PC-9 (cell line): ENCODE measurements around the gene CPHXL2. TPM values are rescaled to one million over a fixed set of nuclear protein-coding genes. Genes with fewer than 3 reads are reported as not detected.
A peak's percentile ranks its signal among the peaks of the same experiment; 100 is the strongest.

Experiments
- BruUV-seq: library from RNA; stranded (reverse); fragments of 400-500 nt; replicated peaks from 2 replicates; lab custom pipeline; 2021; lab: Mats Ljungman, UMichigan
- CTCF ChIA-PET: fragments of 300-600 bp; sonication (Branson Sonifier 250); formaldehyde crosslinking; loops from one replicate; lab custom pipeline; 2022; ENCODE audit warnings: antibody characterized with exemption; lab: Charles Lee
- POLR2A ChIA-PET: fragments of 300-600 bp; sonication (Branson Sonifier 250); formaldehyde crosslinking; loops from one replicate; lab custom pipeline; 2022; ENCODE audit warnings: antibody characterized with exemption; ENCODE audit not compliant: unreplicated experiment; lab: Charles Lee
- DNase-seq, 2 experiments: peaks; one replicate each; pipeline versions ENCODE4 v3.0.0 to v3.0.0-alpha.2; 2015 to 2022; ENCODE audit warnings: mixed read lengths in 1 of 2
- H2AFZ ChIP-seq: fragments of 200-600 bp; sonication (generic); 2 replicates; pipeline ENCODE4 v1.8.1; 2017; ENCODE audit warnings: antibody characterized with exemption
- H3F3A ChIP-seq: fragments of 200-600 bp; sonication (generic); 2 replicates; pipeline ENCODE4 v1.8.1; 2017; ENCODE audit warnings: antibody characterized with exemption, mild to moderate bottlenecking, low read depth; ENCODE audit not compliant: insufficient read depth
- H3K27ac ChIP-seq: fragments of 200-600 bp; sonication (generic); 2 replicates; pipeline ENCODE4 v1.6.1; 2016; ENCODE audit warnings: mixed run types
- H3K27me3 ChIP-seq: fragments of 200-600 bp; sonication (generic); 2 replicates; pipeline ENCODE4 v1.6.1; 2016; ENCODE audit warnings: low read depth, mixed run types; ENCODE audit not compliant: insufficient read depth
- H3K36me3 ChIP-seq: fragments of 200-600 bp; sonication (generic); 2 replicates; pipeline ENCODE4 v1.6.1; 2016; ENCODE audit warnings: low read depth, mixed run types
- H3K4me1 ChIP-seq: fragments of 200-600 bp; sonication (generic); replicated peaks from 2 replicates; pipeline ENCODE4 v1.6.1; 2016; ENCODE audit warnings: mixed run types; ENCODE audit not compliant: insufficient read depth
- H3K4me2 ChIP-seq: fragments of 200-600 bp; sonication (generic); 2 replicates; pipeline ENCODE4 v1.6.1; 2017; ENCODE audit warnings: mixed run types
- H3K4me3 ChIP-seq: fragments of 200-600 bp; sonication (generic); 2 replicates; pipeline ENCODE4 v1.6.1; 2016; ENCODE audit warnings: mixed run types
- H3K79me2 ChIP-seq: fragments of 200-600 bp; sonication (generic); 2 replicates; pipeline ENCODE4 v1.6.1; 2017; ENCODE audit warnings: low read depth, mixed run types
- H3K9me2 ChIP-seq: fragments of 200-600 bp; sonication (generic); 2 replicates; pipeline ENCODE4 v1.8.1; 2017; ENCODE audit warnings: mild to moderate bottlenecking; ENCODE audit not compliant: insufficient read depth
- H3K9me3 ChIP-seq: fragments of 200-600 bp; sonication (generic); 2 replicates; pipeline ENCODE4 v1.8.1; 2016; ENCODE audit warnings: low read depth; ENCODE audit not compliant: insufficient read depth
- H4K20me1 ChIP-seq: fragments of 200-600 bp; sonication (generic); 2 replicates; pipeline ENCODE4 v1.8.1; 2017; ENCODE audit not compliant: insufficient read depth
- EZH2 ChIP-seq: fragments of 200-600 bp; sonication (generic); IDR thresholded peaks from 2 replicates; pipeline ENCODE4 v1.8.0; 2017; ENCODE audit warnings: antibody characterized with exemption, low read depth
- intact Hi-C: fragments of 100-400 bp; cut with micrococcal nuclease; formaldehyde crosslinking; loops from one replicate; pipeline ENCODE4 v1.10.0; 2022; ENCODE audit not compliant: unreplicated experiment
- total RNA-seq: library from RNA; stranded (reverse); gene quantifications from 2 replicates; pipeline ENCODE4 v1.2.3, GENCODE V29; 2021
- TF ChIP-seq, protein P1 (sequence below): fragments of 200-600 bp; sonication (generic); conservative IDR thresholded peaks from 2 replicates; pipeline ENCODE4 v1.6.1; 2017; ENCODE audit warnings: mixed run types, antibody characterized with exemption, mild to moderate bottlenecking, moderate library complexity

Gene CPHXL2
- total RNA-seq, 1 experiment from 2014 or later = not detected

DNA sequence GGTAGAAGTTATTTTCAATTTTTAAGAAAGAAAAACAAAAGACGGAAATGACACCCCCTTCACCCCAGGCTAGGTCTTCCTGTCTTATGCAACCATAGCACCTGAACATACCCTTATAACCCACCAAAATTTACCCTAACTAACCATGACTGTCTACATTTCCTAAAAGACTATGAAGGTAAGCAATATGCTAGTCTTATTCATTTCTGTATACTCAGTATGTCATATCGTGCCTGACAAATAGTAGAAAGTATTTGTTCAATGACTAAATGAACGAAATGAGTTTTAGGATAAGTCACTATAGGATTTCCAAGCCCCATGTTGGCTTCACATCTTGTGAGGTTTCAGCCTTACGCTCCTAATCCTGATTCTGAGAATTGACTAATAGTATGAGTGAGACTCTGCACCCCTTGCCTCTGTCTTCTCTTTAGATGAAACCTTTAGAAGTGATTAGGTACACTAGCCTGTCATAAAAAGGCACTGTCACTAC, 60.2 kb downstream of the CPHXL2 start:
- Histone ChIP-seq H3K4me3 (no peak overlapping the region), H3K9me3 (no peaks in the 10 kb centered on the region), H3K27me3 (no peaks in the 10 kb centered on the region), H4K20me1 (no peaks in the 10 kb centered on the region; the same call in 1 of the 2 replicates), H3K79me2 (peaks cover 4% of the 10 kb centered on the region), H3K4me2 (no peak overlapping the region), H3F3A (peaks cover 4% of the 10 kb centered on the region; the same call in 1 of the 2 replicates), H3K4me1 (peaks cover 4% of the 10 kb centered on the region), H3K36me3 (peaks cover 10% of the 10 kb centered on the region), H3K27ac (no peak overlapping the region), H2AFZ (no peak overlapping the region), H3K9me2 (no peaks in the 10 kb centered on the region)
- intact Hi-C loops = no loop called here
- DNase-seq = no peak
- ChIA-PET CTCF (no interaction called here), POLR2A (no interaction called here)
- TF ChIP-seq EZH2 = no peak
- TF ChIP-seq, protein P1, sequence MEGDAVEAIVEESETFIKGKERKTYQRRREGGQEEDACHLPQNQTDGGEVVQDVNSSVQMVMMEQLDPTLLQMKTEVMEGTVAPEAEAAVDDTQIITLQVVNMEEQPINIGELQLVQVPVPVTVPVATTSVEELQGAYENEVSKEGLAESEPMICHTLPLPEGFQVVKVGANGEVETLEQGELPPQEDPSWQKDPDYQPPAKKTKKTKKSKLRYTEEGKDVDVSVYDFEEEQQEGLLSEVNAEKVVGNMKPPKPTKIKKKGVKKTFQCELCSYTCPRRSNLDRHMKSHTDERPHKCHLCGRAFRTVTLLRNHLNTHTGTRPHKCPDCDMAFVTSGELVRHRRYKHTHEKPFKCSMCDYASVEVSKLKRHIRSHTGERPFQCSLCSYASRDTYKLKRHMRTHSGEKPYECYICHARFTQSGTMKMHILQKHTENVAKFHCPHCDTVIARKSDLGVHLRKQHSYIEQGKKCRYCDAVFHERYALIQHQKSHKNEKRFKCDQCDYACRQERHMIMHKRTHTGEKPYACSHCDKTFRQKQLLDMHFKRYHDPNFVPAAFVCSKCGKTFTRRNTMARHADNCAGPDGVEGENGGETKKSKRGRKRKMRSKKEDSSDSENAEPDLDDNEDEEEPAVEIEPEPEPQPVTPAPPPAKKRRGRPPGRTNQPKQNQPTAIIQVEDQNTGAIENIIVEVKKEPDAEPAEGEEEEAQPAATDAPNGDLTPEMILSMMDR = no peak
- BruUV-seq = no TSS peak

DNA sequence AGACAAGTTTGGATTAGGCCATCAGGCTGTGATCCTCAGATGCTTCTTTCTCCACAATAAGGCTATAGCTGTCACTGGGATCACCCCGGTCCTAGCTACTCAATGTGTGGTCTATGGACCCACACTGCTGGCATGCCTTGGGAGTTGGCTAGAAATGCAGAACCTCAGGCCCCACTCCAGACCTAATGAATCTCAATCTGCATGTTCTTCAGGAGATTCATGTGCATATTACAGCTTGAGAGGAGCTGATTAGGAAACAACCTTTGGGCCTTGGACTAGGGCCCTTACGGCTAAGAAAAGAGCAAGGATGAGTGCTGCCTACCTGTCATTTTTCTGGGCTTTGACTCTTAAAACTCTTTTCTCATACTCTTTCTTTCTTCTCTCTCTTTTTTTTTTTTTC, 61.2 kb downstream of the CPHXL2 start:
- Histone ChIP-seq H3F3A (no peaks in the 10 kb centered on the region), H3K9me3 (no peaks in the 10 kb centered on the region), H3K27ac (no peak overlapping the region), H3K9me2 (no peaks in the 10 kb centered on the region), H3K4me1 (no peaks in the 10 kb centered on the region), H2AFZ (no peak overlapping the region), H4K20me1 (no peaks in the 10 kb centered on the region), H3K4me2 (no peak overlapping the region), H3K79me2 (no peaks in the 10 kb centered on the region), H3K36me3 (peaks cover 10% of the 10 kb centered on the region), H3K4me3 (no peak overlapping the region), H3K27me3 (no peaks in the 10 kb centered on the region)
- TF ChIP-seq EZH2 = no peak
- TF ChIP-seq, protein P1 = no peak
- intact Hi-C loops = no loop called here
- DNase-seq = no peak
- no TSS peak for BruUV-seq
- CTCF ChIA-PET = no interaction called here
- POLR2A ChIA-PET = no interaction called here

DNA sequence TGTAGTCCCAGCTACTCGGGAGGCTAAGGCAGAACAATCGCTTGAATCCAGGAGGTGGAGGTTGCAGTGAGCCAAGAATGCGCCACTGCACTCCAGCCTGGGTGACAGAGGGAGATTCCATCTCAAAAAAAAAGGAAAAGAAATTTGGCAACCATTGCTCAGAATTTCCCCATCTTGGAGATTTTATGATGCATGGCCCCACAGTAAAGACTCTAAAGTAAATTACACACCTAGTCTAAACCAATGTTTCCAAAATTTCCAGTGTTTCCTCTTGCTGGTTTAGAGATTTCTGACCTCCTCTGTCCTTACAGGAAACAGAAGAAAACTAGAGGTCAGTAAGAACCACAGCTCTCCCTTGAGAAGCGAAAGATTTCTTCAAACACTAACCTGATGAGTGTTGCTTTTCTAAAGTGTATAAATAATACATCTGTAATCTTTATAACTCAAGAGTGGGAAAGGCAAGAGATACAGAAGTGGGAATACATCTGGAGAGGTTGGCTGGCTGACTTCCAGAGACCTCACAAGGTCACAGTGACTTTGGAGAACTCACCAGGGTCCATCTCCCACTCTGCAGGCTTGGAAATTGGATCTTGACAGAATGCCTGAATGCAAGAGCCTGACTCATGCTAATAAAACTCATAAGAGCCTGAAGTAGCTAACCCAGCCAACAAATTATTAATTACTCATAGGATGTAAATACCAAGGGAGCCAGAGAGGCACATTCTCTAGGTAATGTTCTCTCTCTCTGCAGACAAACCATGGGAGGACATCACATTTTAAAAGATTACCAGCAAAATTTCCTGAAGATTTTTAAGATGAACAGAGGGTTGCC, 62.5 kb downstream of the CPHXL2 start:
- H3K9me2 ChIP-seq = no peaks in the 10 kb centered on the region
- H3K27ac ChIP-seq = no peak overlapping the region
- TF ChIP-seq, protein P1 = no peak
- TF ChIP-seq EZH2 = no peak
- no peak overlapping the region for H2AFZ ChIP-seq
- no peaks in the 10 kb centered on the region for H3K4me1 ChIP-seq
- BruUV-seq = no TSS peak
- no peaks in the 10 kb centered on the region for H3K9me3 ChIP-seq
- no peak overlapping the region for H3K4me2 ChIP-seq
- DNase-seq = peak in 1 of 2 experiments; percentile 53
- H4K20me1 ChIP-seq = no peaks in the 10 kb centered on the region
- peaks cover 10% of the 10 kb centered on the region for H3K36me3 ChIP-seq
- H3K79me2 ChIP-seq = no peaks in the 10 kb centered on the region
- POLR2A ChIA-PET = no interaction called here
- intact Hi-C loops = no loop called here
- no peaks in the 10 kb centered on the region for H3F3A ChIP-seq
- CTCF ChIA-PET = no interaction called here
- H3K4me3 ChIP-seq = no peak overlapping the region
- no peaks in the 10 kb centered on the region for H3K27me3 ChIP-seq

Other genes starting within 250 kb of the CPHXL2 start
- gene CFDP1, start 243.5 kb downstream of the CPHXL2 start, total RNA-seq = 52.6 and 55.6 TPM in 2 replicates
- gene TMEM170A, start 212.3 kb downstream of the CPHXL2 start, total RNA-seq = 31.4 and 31.7 TPM in 2 replicates
- gene CHST6, start 181.6 kb downstream of the CPHXL2 start, total RNA-seq = 4.8 and 6.8 TPM in 2 replicates
- gene CHST5, start 140.9 kb downstream of the CPHXL2 start, total RNA-seq = 0.25 and 1.3 TPM in 2 replicates
- 17.7 and 18.8 TPM in 2 replicates for gene TMEM231, start 120.8 kb downstream of the CPHXL2 start, total RNA-seq
- 86.1 and 103 TPM in 2 replicates for gene GABARAPL2, start 110.6 kb downstream of the CPHXL2 start, total RNA-seq
- gene ADAT1, start 53.7 kb downstream of the CPHXL2 start, total RNA-seq = 57.9 and 66.4 TPM in 2 replicates
- 101 and 132 TPM in 2 replicates for gene KARS1, start 29.3 kb downstream of the CPHXL2 start, total RNA-seq
- gene TERF2IP, start 29.2 kb downstream of the CPHXL2 start, total RNA-seq = 16.9 and 19.3 TPM in 2 replicates
- not detected in 2 replicates for gene DUXB, start 24.5 kb upstream of the CPHXL2 start, total RNA-seq
- not detected in 2 replicates for gene CPHXL, start 49.5 kb upstream of the CPHXL2 start, total RNA-seq